ENCODE data around the gene CLK4.

Gene CLK4

GRCh38 chr5:178637356-178638074, 10.7 kb upstream of the CLK4 start:
- DNase-seq (ENCODE audit: low read depth in 2 of 2), result no peak

- DNase-seq (ENCODE audit: low read depth in 2 of 2), result no peak
These were observed 5.4 kb upstream of the CLK4 start for GRCh38 chr5:178632285-178632684.

GRCh38 chr5:178630951-178631350, 4.1 kb upstream of the CLK4 start:
- no peak for DNase-seq (ENCODE audit: low read depth in 2 of 2)

- DNase-seq (ENCODE audit: low read depth in 2 of 2), result no peak
These were observed 3.7 kb upstream of the CLK4 start for GRCh38 chr5:178630475-178630930.

- DNase-seq (ENCODE audit: low read depth in 2 of 2), result no peak
These were observed 379 bp upstream of the CLK4 start for GRCh38 chr5:178627259-178627598.

GRCh38 chr5:178625679-178626483, 969 bp downstream of the CLK4 start:
- no peak for DNase-seq (ENCODE audit: low read depth in 2 of 2)

GRCh38 chr5:178624631-178625546, 2.0 kb downstream of the CLK4 start:
- no peak for DNase-seq (ENCODE audit: low read depth in 2 of 2)

- DNase-seq (ENCODE audit: low read depth in 2 of 2), result no peak
These were observed 4.1 kb downstream of the CLK4 start for GRCh38 chr5:178622679-178623247.

GRCh38 chr5:178619390-178619789, 7.5 kb downstream of the CLK4 start:
- DNase-seq (ENCODE audit: low read depth in 2 of 2), result no peak

GRCh38 chr5:178612299-178612698, 14.6 kb downstream of the CLK4 start:
- DNase-seq (ENCODE audit: low read depth in 2 of 2), result no peak

GRCh38 chr5:178606269-178606668, 20.6 kb downstream of the CLK4 start:
- no peak for DNase-seq (ENCODE audit: low read depth in 2 of 2)

GRCh38 chr5:178605788-178606187, 21.1 kb downstream of the CLK4 start:
- no peak for DNase-seq (ENCODE audit: low read depth in 2 of 2)

GRCh38 chr5:178602752-178603151, 24.1 kb downstream of the CLK4 start:
- no peak for DNase-seq (ENCODE audit: low read depth in 2 of 2)

GRCh38 chr5:178595750-178596149, 31.1 kb downstream of the CLK4 start:
- DNase-seq (ENCODE audit: low read depth in 2 of 2), result no peak

GRCh38 chr5:178595150-178595549, 31.7 kb downstream of the CLK4 start:
- DNase-seq (ENCODE audit: low read depth in 2 of 2), result no peak

- no peak for DNase-seq (ENCODE audit: low read depth in 2 of 2)
These were observed 35.9 kb downstream of the CLK4 start for GRCh38 chr5:178590924-178591423.

GRCh38 chr5:178590141-178590923, 36.5 kb downstream of the CLK4 start, which contains the start of gene COL23A1:
COL23A1 (minus strand) TSS chr5:178590393.
- DNase-seq (ENCODE audit: low read depth in 2 of 2), result no peak

GRCh38 chr5:178589180-178590140, 37.4 kb downstream of the CLK4 start:
- no peak for DNase-seq (ENCODE audit: low read depth in 2 of 2)

- no peak for DNase-seq (ENCODE audit: low read depth in 2 of 2)
These were observed 38.1 kb downstream of the CLK4 start for GRCh38 chr5:178588769-178589168.

All from stimulated activated CD4-positive, alpha-beta T cell treated with anti-CD3 and anti-CD28 coated beads, Interleukin-12 subunit alpha, Interleukin-12 subunit beta, amount 100 ng/mL, for 24 hours (primary cell).